Stomach (tissue), 9 donors: Measurements from ENCODE around the gene MYO18B. TPM values are rescaled to one million over a fixed set of nuclear protein-coding genes. Genes with fewer than 3 reads are reported as not detected.

Experiments used
- DNase-seq, 2 donors: peaks; one replicate each; pipeline versions ENCODE4 v3.0.0 to v3.0.0-alpha.2; 2013 to 2019
- H3K27ac ChIP-seq, 5 donors: fragments of 200-600 bp in 4 of 5; sonication (generic) in 4 of 5; one replicate each; pipeline ENCODE4 v1.5.1; 2013 to 2019; ENCODE audit warnings: mild to moderate bottlenecking in 1 of 5, moderate library complexity in 1 of 5
- H3K27me3 ChIP-seq, 3 donors: fragments of 200-600 bp; sonication (generic); one replicate each; pipeline ENCODE4 v1.5.1; 2017 to 2019; ENCODE audit warnings: mixed run types in 1 of 3
- H3K36me3 ChIP-seq, 4 donors: fragments of 200-600 bp; sonication (generic); 1 replicate in 3 of 4; 2 replicates in 1 of 4; pipeline ENCODE4 v1.5.1; 2016 to 2019
- H3K4me1 ChIP-seq, 4 donors: fragments of 200-600 bp; sonication (generic); one replicate each; pipeline ENCODE4 v1.5.1; 2016 to 2019
- H3K4me3 ChIP-seq, 4 donors: fragments of 200-600 bp; sonication (generic) in 3 of 4; one replicate each; pipeline ENCODE4 v1.5.1; 2016 to 2019; ENCODE audit warnings: mild to moderate bottlenecking in 1 of 4
- H3K9me3 ChIP-seq, 4 donors: fragments of 200-600 bp; sonication (generic); one replicate each; pipeline ENCODE4 v1.5.1; 2016 to 2019
- CTCF ChIP-seq, 7 experiments: fragments of 450-650 bp in 4 of 7; fragments of 200-600 bp in 3 of 7; sonication (generic) in 3 of 7; IDR thresholded peaks; one replicate each; pipeline ENCODE4 v1.5.1; 2016 to 2019; ENCODE audit warnings: antibody characterized with exemption in 7 of 7, control low read depth in 2 of 7, mild to moderate bottlenecking in 1 of 7
- EP300 ChIP-seq: sonication (generic); formaldehyde crosslinking; IDR thresholded peaks from one replicate; pipeline ENCODE4 v1.6.1; 2017; ENCODE audit warnings: antibody characterized with exemption
- POLR2A ChIP-seq, 4 donors: fragments of 450-650 bp; IDR thresholded peaks; one replicate each; pipeline ENCODE4 v1.6.1; 2016; ENCODE audit warnings: antibody characterized with exemption in 4 of 4, control low read depth in 2 of 4, mild to moderate bottlenecking in 1 of 4, moderate library complexity in 1 of 4
- POLR2AphosphoS5 ChIP-seq, 3 donors: sonication (generic); formaldehyde crosslinking; IDR thresholded peaks; one replicate each; pipeline ENCODE4 v1.6.1; 2016; ENCODE audit warnings: antibody characterized with exemption in 3 of 3
- WGBS, 5 donors: extraction: QIAGEN DNeasy Blood & Tissue Kit in 3 of 5; methylation state at CpG; one replicate each; pipeline versions ENCODE4 v1.1.5 to v1.1.7; 2013 to 2018; 5-methylcytosine and 5-hydroxymethylcytosine counted together
- intact Hi-C: fragments of 100-400 bp; cut with DNase I; formaldehyde crosslinking; loops from one replicate; pipeline ENCODE4 v1.15.1; 2023; ENCODE audit warnings: low total_unique reads
- polyA plus RNA-seq, 3 donors: library from polyadenylated mRNA; stranded (reverse); fragments of 200-250 nt; gene quantifications; one replicate each; pipeline ENCODE4 v1.2.3, GENCODE V29; 2013
- total RNA-seq, 5 donors: library from RNA; depleted of rRNA; stranded (reverse); fragments of >200 nt; gene quantifications; one replicate each; pipeline versions ENCODE4 v1.1.0 to v1.2.3, GENCODE V29; 2014 to 2016
- donor health status: healthy with polysubstance abuse.
- donor health status: Bipolar disorder and iron deficiency.
- donor health status: healthy.

The MYO18B gene
- total and polyA plus RNA-seq, 8 donors, result 0.31 to 7.6 (median 0.92) TPM; not detected in 1

GRCh38 chr22:25840167-25840566 lies 98.2 kb downstream of the MYO18B start:
- Histone ChIP-seq H3K9me3 (no peaks in the 10 kb centered on the region), H3K27me3 (peaks cover 0 to 34% (median 0%) of the 10 kb centered on the region in 3 donors), H3K4me3 (no peak overlapping the region), H3K4me1 (no peaks in the 10 kb centered on the region), H3K36me3 (no peaks in the 10 kb centered on the region), H3K27ac (no peak overlapping the region)
- WGBS, 5 donors, result 55 to 66% (median 60%) methylated on average over 5 of the region's 5 CpGs
- intact Hi-C loops, result no loop called here
- TF ChIP-seq CTCF (IDR thresholded peaks at IDR 0.05), result no peak
- TF ChIP-seq EP300, result no peak
- no peak for TF ChIP-seq POLR2A (IDR thresholded peaks at IDR 0.05)
- no peak for TF ChIP-seq POLR2AphosphoS5 (IDR thresholded peaks at IDR 0.05)
- DNase-seq, result no peak

- H3K9me3 ChIP-seq, result no peaks in the 10 kb centered on the region
- H3K4me1 ChIP-seq, result no peaks in the 10 kb centered on the region
- H3K27me3 ChIP-seq, result peaks cover 0 to 32% (median 0%) of the 10 kb centered on the region in 3 donors
- H3K36me3 ChIP-seq, result no peaks in the 10 kb centered on the region
- no peak overlapping the region for H3K4me3 ChIP-seq
- DNase-seq, result no peak
- TF ChIP-seq EP300, result no peak
- no peak for TF ChIP-seq CTCF (IDR thresholded peaks at IDR 0.05)
- TF ChIP-seq POLR2A (IDR thresholded peaks at IDR 0.05), result no peak
- TF ChIP-seq POLR2AphosphoS5 (IDR thresholded peaks at IDR 0.05), result no peak
- intact Hi-C loops, result no loop called here
- H3K27ac ChIP-seq, result no peak overlapping the region
- 40 to 65% (median 57%) methylated on average over 3 of the region's 3 CpGs for WGBS, 5 donors
Measured at GRCh38 chr22:25840891-25841290, 98.9 kb downstream of the MYO18B start.

- H3K27ac ChIP-seq, result no peak overlapping the region
- peaks cover 0 to 32% (median 0%) of the 10 kb centered on the region in 3 donors for H3K27me3 ChIP-seq
- no peaks in the 10 kb centered on the region for H3K4me1 ChIP-seq
- no peaks in the 10 kb centered on the region for H3K9me3 ChIP-seq
- H3K4me3 ChIP-seq, result no peak overlapping the region
- intact Hi-C loops, result no loop called here
- no peak for TF ChIP-seq CTCF (IDR thresholded peaks at IDR 0.05)
- no peak for TF ChIP-seq EP300
- no peak for TF ChIP-seq POLR2A (IDR thresholded peaks at IDR 0.05)
- no peak for TF ChIP-seq POLR2AphosphoS5 (IDR thresholded peaks at IDR 0.05)
- H3K36me3 ChIP-seq, result no peaks in the 10 kb centered on the region
- WGBS, 5 donors, result 37 to 49% (median 45%) methylated on average over 7 of the region's 7 CpGs
- no peak for DNase-seq
Measured at GRCh38 chr22:25841775-25842174, 99.8 kb downstream of the MYO18B start.

GRCh38 chr22:25843660-25844405 lies 101.8 kb downstream of the MYO18B start:
- TF ChIP-seq POLR2A (IDR thresholded peaks at IDR 0.05) (no peak), EP300 (no peak)
- Histone ChIP-seq H3K9me3 (no peaks in the 10 kb centered on the region), H3K4me1 (no peaks in the 10 kb centered on the region), H3K4me3 (no peak overlapping the region), H3K27ac (no peak overlapping the region), H3K27me3 (peaks cover 0 to 36% (median 0%) of the 10 kb centered on the region in 3 donors), H3K36me3 (no peaks in the 10 kb centered on the region)
- intact Hi-C loops, result no loop called here
- no peak for DNase-seq
- 65 to 76% (median 74%) methylated on average over 11 of the region's 11 CpGs for WGBS, 5 donors

GRCh38 chr22:25844601-25845000 lies 102.6 kb downstream of the MYO18B start:
- Histone ChIP-seq H3K27me3 (peaks cover 0 to 31% (median 0%) of the 10 kb centered on the region in 3 donors), H3K4me1 (no peaks in the 10 kb centered on the region), H3K27ac (no peak overlapping the region), H3K36me3 (no peaks in the 10 kb centered on the region), H3K9me3 (no peaks in the 10 kb centered on the region), H3K4me3 (no peak overlapping the region)
- TF ChIP-seq POLR2AphosphoS5 (IDR thresholded peaks at IDR 0.05) (no peak), POLR2A (IDR thresholded peaks at IDR 0.05) (no peak), CTCF (IDR thresholded peaks at IDR 0.05) (no peak), EP300 (no peak)
- WGBS, 5 donors, result 76 to 85% (median 77%) methylated on average over 8 of the region's 8 CpGs
- no peak for DNase-seq
- intact Hi-C loops, result no loop called here
